ENCODE measurements around the gene FOSL1. TPM values are rescaled to one million over a fixed set of nuclear protein-coding genes. Genes with fewer than 3 reads are reported as not detected.

FOSL1 gene
- total and polyA plus RNA-seq, 2 experiments from 2014 or later, result 14.6 to 17.1 TPM

- H3K9me2 ChIP-seq (ENCODE audit: insufficient read depth), result no peaks in the 10 kb centered on the region
- no peaks in the 10 kb centered on the region for H3K27me3 ChIP-seq (ENCODE audit: insufficient read depth)
- peaks cover 57% of the 10 kb centered on the region for H3F3A ChIP-seq (replicated peaks; ENCODE audit: low read depth)
- H3K36me3 Mint-ChIP-seq (ENCODE audit: low read depth), result peaks cover 64% of the 10 kb centered on the region
- H3K27ac Mint-ChIP-seq, result no peak overlapping the region
- no peak overlapping the region for H3K4me2 ChIP-seq
- TF ChIP-seq POLR2AphosphoS5 (IDR thresholded peaks at IDR 0.05; ENCODE audit: low read depth) (peak; percentile 32), ETS1 (IDR thresholded peaks at IDR 0.05) (no peak)
- ATAC-seq, result peak; percentile 0; the same call in 2 of the 3 replicates
- H3K27me3 Mint-ChIP-seq (ENCODE audit: insufficient read depth, low read depth, poor library complexity), result peaks cover 59% of the 10 kb centered on the region
- no peak overlapping the region for H3K4me3 ChIP-seq
- peaks cover 28% of the 10 kb centered on the region for H3K36me3 ChIP-seq (ENCODE audit: insufficient read depth)
- H3K79me2 ChIP-seq (replicated peaks; ENCODE audit: insufficient read depth), result peaks cover 33% of the 10 kb centered on the region
- peak overlapping the region; percentile 1; the same call in 1 of the 3 replicates for H3K4me3 Mint-ChIP-seq
- peaks cover 33% of the 10 kb centered on the region for H4K20me1 ChIP-seq (replicated peaks; ENCODE audit: insufficient read depth)
- peaks cover 3% of the 10 kb centered on the region for H3K4me1 ChIP-seq (ENCODE audit: insufficient read depth)
- H3K9me3 Mint-ChIP-seq, result peaks cover 12% of the 10 kb centered on the region
- H3K4me1 Mint-ChIP-seq, result peaks cover 27% of the 10 kb centered on the region
- H2AFZ ChIP-seq, result no peak overlapping the region
- peak overlapping the region; percentile 32; the same call in 1 of the 2 replicates for H3K27ac ChIP-seq (ENCODE audit: low read depth)
- DNase-seq (ENCODE audit: low spot score), result no peak
Observed at GRCh38 chr11:65851811-65852507, 48.2 kb downstream of the FOSL1 start.

GRCh38 chr11:65851083-65851579 lies 49.1 kb downstream of the FOSL1 start:
- no peak overlapping the region for H3K27ac Mint-ChIP-seq

More at GRCh38 chr11:65851083-65851579, 49.1 kb downstream of the FOSL1 start:
- Histone ChIP-seq H4K20me1 (replicated peaks; ENCODE audit: insufficient read depth) (peaks cover 26% of the 10 kb centered on the region), H2AFZ (no peak overlapping the region), H3F3A (replicated peaks; ENCODE audit: low read depth) (peaks cover 49% of the 10 kb centered on the region), H3K4me3 (no peak overlapping the region), H3K9me2 (ENCODE audit: insufficient read depth) (no peaks in the 10 kb centered on the region), H3K4me2 (no peak overlapping the region), H3K36me3 (ENCODE audit: insufficient read depth) (peaks cover 28% of the 10 kb centered on the region), H3K27me3 (ENCODE audit: insufficient read depth) (no peaks in the 10 kb centered on the region), H3K79me2 (replicated peaks; ENCODE audit: insufficient read depth) (peaks cover 25% of the 10 kb centered on the region), H3K27ac (ENCODE audit: low read depth) (no peak overlapping the region), H3K4me1 (ENCODE audit: insufficient read depth) (no peaks in the 10 kb centered on the region; the same call in 1 of the 2 replicates)
- peak overlapping the region; percentile 1; the same call in 1 of the 3 replicates for H3K4me3 Mint-ChIP-seq
- H3K36me3 Mint-ChIP-seq (ENCODE audit: low read depth), result peaks cover 55% of the 10 kb centered on the region
- ATAC-seq (peak; percentile 49), DNase-seq (ENCODE audit: low spot score) (peak; percentile 90)
- TF ChIP-seq REST (IDR thresholded peaks at IDR 0.05; ENCODE audit: unreplicated experiment), result no peak
- TF ChIP-seq, protein P1, sequence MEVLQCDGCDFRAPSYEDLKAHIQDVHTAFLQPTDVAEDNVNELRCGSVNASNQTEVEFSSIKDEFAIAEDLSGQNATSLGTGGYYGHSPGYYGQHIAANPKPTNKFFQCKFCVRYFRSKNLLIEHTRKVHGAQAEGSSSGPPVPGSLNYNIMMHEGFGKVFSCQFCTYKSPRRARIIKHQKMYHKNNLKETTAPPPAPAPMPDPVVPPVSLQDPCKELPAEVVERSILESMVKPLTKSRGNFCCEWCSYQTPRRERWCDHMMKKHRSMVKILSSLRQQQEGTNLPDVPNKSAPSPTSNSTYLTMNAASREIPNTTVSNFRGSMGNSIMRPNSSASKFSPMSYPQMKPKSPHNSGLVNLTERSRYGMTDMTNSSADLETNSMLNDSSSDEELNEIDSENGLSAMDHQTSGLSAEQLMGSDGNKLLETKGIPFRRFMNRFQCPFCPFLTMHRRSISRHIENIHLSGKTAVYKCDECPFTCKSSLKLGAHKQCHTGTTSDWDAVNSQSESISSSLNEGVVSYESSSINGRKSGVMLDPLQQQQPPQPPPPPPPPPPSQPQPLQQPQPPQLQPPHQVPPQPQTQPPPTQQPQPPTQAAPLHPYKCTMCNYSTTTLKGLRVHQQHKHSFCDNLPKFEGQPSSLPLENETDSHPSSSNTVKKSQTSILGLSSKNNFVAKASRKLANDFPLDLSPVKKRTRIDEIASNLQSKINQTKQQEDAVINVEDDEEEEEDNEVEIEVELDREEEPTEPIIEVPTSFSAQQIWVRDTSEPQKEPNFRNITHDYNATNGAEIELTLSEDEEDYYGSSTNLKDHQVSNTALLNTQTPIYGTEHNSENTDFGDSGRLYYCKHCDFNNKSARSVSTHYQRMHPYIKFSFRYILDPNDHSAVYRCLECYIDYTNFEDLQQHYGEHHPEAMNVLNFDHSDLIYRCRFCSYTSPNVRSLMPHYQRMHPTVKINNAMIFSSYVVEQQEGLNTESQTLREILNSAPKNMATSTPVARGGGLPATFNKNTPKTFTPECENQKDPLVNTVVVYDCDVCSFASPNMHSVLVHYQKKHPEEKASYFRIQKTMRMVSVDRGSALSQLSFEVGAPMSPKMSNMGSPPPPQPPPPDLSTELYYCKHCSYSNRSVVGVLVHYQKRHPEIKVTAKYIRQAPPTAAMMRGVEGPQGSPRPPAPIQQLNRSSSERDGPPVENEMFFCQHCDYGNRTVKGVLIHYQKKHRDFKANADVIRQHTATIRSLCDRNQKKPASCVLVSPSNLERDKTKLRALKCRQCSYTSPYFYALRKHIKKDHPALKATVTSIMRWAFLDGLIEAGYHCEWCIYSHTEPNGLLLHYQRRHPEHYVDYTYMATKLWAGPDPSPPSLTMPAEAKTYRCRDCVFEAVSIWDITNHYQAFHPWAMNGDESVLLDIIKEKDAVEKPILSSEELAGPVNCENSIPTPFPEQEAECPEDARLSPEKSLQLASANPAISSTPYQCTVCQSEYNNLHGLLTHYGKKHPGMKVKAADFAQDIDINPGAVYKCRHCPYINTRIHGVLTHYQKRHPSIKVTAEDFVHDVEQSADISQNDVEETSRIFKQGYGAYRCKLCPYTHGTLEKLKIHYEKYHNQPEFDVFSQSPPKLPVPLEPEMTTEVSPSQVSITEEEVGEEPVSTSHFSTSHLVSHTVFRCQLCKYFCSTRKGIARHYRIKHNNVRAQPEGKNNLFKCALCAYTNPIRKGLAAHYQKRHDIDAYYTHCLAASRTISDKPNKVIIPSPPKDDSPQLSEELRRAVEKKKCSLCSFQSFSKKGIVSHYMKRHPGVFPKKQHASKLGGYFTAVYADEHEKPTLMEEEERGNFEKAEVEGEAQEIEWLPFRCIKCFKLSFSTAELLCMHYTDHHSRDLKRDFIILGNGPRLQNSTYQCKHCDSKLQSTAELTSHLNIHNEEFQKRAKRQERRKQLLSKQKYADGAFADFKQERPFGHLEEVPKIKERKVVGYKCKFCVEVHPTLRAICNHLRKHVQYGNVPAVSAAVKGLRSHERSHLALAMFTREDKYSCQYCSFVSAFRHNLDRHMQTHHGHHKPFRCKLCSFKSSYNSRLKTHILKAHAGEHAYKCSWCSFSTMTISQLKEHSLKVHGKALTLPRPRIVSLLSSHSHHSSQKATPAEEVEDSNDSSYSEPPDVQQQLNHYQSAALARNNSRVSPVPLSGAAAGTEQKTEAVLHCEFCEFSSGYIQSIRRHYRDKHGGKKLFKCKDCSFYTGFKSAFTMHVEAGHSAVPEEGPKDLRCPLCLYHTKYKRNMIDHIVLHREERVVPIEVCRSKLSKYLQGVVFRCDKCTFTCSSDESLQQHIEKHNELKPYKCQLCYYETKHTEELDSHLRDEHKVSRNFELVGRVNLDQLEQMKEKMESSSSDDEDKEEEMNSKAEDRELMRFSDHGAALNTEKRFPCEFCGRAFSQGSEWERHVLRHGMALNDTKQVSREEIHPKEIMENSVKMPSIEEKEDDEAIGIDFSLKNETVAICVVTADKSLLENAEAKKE (CRISPR knock-in tag; IDR thresholded peaks at IDR 0.05), result no peak
- no peak for TF ChIP-seq NANOG (IDR thresholded peaks at IDR 0.05; ENCODE audit: borderline replicate concordance)
- no peak for TF ChIP-seq JUNB (IDR thresholded peaks at IDR 0.05; ENCODE audit: unreplicated experiment)
- TF ChIP-seq, protein P2, sequence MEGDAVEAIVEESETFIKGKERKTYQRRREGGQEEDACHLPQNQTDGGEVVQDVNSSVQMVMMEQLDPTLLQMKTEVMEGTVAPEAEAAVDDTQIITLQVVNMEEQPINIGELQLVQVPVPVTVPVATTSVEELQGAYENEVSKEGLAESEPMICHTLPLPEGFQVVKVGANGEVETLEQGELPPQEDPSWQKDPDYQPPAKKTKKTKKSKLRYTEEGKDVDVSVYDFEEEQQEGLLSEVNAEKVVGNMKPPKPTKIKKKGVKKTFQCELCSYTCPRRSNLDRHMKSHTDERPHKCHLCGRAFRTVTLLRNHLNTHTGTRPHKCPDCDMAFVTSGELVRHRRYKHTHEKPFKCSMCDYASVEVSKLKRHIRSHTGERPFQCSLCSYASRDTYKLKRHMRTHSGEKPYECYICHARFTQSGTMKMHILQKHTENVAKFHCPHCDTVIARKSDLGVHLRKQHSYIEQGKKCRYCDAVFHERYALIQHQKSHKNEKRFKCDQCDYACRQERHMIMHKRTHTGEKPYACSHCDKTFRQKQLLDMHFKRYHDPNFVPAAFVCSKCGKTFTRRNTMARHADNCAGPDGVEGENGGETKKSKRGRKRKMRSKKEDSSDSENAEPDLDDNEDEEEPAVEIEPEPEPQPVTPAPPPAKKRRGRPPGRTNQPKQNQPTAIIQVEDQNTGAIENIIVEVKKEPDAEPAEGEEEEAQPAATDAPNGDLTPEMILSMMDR (conservative IDR thresholded peaks at IDR 0.05; ENCODE audit: low read depth in 2 of 2), result peak; percentile 82 to 92
- H3K4me1 Mint-ChIP-seq, result peaks cover 20% of the 10 kb centered on the region
- peaks cover 12% of the 10 kb centered on the region for H3K9me3 Mint-ChIP-seq
- H3K27me3 Mint-ChIP-seq (ENCODE audit: insufficient read depth, low read depth, poor library complexity), result peaks cover 53% of the 10 kb centered on the region

Data from GM23338 (cell line).